ENCODE results near the gene CCDC141.
"Not testable (repeated sequence)": the region's sequence is repeated elsewhere in the genome, so short reads cannot be mapped to it uniquely, and the experiment has no call there.

CCDC141 gene

DNA sequence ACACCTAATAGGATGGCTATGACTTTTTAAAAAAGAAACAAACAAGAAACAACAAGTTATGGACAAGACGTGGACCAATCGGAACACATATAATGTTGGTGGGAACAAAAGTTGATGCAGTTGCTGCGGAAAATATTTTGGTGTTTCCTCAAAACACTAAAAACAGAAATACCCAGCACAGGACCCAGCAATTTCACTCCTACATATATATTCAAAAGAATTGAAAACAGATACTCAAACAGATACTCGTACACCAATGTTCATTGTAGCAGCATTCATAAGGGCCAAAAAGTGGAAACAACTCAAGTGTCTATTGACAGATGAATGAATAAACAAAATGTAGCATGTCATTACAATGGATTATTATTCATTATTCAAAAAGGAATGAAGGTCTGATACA, 12.1 kb downstream of the CCDC141 start:
- DNase-seq, result no peak

DNA sequence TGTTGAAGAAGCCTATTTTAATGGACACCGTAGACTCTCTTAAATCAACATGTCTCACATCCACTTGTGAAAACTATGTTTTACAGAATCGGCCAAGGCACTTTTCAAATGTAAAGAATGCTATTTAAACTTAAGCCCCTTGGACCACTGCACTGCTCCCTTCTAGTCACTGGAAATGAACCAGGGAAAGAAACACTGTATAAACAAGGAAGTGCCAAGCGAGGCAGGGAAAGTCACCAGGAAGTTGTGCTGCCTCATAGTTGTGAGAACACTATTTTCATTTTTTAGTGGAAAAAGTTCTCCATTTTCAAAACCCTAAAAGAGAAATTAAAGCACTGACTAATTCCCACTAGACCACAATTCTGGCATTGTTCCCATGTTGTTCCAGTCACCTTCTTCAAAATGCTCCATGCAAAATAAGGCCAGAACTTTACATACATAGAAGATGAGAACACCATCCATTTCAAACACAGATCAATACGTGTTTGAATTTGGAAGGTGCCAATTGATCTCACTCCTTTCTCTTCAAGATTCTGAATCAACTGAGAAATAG, 13.5 kb downstream of the CCDC141 start:
- DNase-seq, result no peak

DNA sequence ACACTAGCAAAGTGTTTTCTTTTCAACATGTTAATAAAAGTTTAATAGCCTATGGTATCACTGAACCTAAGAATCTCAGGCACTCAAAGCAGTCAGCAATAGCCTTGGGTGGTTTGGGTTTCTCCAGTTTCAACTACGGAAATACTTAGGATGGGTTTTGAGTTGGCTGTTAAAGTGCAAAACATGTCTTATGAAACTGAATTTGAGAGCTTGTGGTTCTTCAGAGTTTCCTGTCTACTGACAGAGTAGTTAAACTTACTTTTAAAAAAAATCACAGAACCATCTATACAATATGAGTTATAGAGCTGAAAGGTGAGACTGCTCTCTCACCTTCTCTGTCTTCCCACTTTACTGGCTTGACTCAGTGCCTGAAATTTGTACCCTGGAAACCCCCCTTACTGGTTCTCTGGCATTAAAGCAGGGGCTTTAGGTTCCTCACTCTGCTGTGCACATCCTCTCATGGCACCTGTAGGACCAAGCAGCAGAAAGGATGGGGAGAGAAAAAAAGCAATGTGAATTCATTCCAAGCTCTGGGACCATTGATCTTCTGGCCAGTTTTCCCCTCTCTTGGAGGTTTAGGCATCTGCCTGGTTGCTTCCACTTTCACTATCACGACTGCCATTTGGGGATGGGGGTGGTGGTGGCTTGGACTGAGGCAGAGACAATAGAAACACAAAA, 18.1 kb downstream of the CCDC141 start:
- peak in 1 of 2 donors; percentile 50 for DNase-seq

DNA sequence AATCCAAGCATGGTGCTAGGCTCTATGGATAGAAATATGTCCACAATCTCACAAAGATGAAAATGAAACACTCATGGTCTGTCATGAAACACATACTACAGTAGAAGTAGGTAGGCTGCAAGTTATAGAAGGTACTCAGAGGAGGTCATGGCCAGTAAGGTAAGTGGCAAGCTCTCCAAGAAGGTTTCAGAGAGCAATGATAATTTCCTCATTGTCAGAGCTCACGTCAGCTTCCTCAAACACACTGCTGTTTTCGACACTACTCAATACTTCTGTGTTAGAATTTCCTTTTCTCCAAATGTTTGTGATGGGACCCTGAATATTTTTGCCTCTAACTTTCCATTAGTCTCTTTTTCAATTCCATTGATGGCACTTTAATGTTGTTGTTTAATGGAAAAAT, 25.5 kb downstream of the CCDC141 start:
- no peak for DNase-seq

DNA sequence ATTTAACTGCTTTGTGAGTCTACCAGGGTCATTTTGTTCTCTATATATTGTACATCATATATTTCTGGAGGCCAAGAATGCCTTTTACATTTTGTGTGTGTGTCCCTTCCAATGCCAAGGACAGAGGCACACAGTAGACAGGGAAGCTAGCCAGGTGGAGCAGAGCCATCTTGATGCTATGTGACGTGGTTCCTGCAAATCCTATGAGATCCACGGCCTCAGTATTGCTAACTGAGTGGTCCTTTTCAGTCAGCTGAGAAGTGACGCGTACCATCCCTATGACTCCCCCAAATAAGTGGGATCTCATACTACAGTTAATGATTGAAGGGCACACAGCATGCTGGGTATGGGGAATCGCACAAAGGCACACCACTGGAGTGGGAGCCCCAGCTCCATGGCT, 27.3 kb downstream of the CCDC141 start:
- no peak for DNase-seq

DNA sequence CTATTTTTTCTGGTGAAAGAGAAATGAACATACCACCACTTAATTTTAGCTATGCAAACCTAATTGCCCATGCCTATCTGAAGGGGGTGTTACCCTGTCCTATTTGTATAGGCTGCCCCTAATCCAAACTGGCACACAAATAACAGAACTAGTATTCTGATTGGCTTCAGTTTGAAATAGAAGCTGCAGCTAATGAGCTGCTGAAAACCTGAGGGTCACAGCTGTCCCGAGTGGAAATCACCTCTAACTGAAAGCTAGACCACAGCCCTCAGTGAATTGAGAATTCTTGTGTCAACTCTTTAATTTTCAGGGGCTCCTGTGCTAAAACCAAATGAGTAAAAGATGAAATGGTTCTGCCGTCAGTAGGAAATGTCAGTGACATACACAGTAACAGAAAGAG, 28.7 kb downstream of the CCDC141 start:
- no peak for DNase-seq

DNA sequence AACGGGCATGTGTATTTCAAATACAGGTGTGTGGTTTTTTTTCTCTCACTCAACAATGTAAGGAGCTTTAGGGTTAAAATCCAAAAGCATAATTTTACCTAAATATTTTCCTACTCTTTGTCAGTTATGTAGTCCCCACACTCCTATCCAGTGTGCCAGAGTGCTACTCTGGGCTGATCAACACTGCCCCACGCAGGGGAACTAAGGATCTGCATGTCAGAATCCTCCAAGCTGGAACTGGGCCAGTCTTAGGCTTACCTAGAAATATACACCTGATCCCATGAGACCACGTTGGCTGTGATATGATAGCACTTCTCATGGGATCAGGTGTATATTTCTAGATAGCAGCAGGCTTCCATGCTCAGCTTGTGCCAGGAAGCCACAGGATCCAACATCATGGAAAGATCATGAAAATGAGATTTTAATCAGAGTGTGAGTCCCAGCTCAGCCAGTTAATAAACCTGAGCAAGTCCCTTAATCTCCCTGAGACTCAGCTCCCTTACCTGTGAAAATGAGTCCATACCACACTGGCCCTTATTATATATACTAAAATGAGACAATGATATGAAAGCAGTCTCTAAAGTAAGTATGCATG, 29.7 kb downstream of the CCDC141 start:
- DNase-seq, result peak; percentile 23 to 37

DNA sequence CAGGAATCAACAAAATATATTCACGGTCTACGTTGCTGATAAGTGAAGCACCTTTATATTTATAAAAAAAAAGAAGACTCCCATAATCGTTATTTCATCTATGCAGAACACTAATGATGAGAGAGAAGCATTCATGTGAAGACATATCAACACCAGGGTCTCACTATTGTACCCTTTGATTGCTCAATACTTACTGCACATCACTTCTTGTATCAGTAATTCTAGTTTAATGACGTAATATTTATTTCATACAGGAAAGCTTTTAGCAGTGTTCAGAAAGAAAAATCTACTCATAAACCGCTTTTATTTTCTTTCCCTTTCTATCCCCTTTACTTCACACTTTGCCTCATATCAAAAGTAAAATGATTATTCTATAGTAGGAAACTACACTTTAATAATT, 30.7 kb downstream of the CCDC141 start:
- no peak for DNase-seq

DNA sequence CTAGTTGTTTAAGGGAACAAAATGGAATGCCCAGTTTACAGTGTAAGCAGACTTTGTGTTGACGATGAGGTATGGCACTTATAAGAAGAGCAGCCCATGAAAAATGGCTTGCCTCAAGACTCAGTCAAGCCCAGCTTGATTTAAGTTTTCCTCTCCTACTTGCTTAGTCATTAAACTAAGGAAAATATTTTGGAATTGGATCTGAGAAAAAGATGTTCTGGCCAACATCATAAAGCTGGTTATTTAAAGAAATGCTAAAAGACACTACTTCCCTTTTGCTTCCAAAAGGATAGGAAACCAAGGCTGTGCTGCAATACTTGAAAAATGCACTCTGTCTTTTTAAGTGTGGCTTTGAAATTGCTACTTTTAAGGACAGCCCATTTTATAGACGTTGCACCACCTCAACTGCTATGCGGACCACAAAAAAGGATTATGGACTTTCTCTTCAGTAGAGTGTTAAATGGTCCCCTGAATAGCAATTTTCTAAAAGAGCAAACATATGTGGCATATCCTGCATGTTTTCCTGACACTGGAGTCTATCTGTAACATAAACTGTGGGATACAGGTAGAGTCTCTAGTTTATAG, 32.1 kb downstream of the CCDC141 start:
- DNase-seq, result no peak

DNA sequence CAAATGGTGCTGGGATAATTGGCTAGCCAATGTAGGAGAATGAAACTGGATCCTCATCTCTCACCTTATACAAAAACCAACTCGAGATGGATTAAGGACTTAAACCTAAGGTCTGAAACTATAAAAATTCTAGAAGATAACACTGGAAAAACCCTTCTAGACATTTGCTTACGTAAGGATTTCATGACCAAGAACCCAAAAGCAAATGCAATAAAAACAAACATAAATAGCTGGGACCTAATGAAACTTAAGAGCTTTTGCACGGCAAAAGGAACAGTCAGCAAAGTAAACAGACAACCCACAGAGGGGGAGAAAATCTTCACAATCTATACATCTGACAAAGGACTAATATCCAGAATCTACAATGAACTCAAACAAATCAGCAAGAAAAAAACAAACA, 35.7 kb downstream of the CCDC141 start:
- not testable (repeated sequence) for DNase-seq

DNA sequence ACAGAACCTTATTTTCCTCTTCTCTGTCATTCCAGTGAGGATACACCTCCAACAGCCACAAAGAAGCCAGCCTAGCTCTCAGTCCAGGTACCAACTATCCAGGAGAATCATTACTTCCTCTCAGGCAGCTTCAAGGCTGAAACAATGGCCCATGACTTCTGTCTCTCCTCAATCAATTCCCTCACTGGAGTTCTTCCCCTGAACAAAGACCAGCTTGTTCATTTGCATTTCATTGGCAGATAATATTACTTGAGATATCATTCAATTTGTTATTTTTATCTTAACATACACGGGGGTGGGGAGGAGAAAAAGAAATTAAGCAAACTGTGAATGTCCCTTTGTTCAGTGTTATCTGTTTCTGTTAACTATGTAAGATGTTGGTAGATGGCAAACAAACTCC, 44.0 kb downstream of the CCDC141 start:
- DNase-seq, result no peak

DNA sequence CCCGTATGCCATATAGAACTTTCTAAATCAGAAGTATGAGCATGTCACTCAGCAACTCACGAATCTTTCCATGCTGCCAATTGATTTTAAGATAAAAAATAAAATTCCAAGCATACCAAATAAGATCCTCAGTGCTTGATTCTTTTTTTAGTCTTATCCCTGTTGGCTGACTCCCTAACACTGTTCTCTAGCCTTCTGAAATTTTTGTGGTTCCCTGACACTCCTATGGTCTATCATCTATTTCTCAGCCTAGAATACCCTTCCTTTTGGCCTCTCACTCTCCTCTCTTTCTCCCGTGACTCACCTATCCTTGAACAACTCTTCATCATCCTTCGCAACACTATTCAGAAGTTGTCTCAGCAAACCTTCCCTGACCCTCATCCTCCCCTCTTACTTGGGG, 50.5 kb downstream of the CCDC141 start:
- DNase-seq, result no peak

DNA sequence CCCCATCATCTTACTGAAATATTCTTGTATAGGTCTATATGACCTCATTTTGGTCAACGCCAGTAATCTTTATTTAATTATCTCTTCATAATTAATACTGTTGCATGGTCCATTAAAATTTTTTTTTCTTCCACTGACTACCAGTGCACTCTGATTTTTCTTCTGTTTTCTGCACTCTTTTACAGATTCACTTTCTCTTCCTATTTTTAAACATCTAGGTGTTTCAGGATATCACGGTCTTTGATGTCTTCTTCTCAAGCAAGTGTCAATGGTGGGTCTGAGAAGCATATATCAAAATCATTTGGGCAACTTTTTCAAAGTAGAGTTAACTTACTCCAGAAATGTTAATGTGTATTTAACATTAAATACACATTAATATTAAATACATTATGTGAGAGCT, 51.4 kb downstream of the CCDC141 start:
- no peak for DNase-seq

DNA sequence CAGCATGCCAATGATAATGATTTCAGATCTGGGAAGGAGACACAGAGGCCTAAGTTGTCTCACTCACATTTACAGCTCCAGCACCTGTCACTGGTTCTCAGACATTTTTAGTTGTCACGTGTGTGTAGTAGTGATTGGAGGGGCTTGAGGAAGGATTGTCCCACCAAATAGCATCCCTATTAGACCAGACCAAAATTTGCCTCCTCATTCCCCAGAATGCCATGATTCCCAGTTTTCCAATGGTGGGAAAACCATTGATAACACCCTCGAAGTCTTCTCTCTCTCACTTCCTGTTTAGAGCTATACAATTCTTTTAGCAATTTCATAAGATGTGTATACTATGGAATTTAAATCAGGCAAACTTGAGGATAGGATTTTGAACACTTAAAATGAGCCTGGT, 52.5 kb downstream of the CCDC141 start:
- no peak for DNase-seq

DNA sequence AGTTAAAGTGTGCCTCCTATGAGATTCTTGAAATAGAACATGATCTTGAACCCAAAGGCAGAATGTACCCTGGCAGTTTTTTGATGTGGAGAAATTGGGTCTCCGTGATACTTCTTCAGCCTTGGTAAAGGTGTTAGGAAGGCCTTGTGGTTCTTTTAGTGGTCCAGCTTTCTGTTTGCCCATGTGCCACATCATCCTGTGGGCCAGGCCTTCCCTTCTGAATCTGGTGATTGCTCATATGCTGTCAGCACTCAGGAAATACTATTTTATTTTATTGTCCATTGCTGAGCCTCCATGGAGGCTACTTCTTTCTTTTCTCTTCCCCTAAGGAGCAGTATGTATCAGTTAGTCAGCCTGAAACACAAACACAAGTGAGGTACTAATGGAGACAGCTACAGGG, 52.9 kb downstream of the CCDC141 start:
- DNase-seq, result no peak

DNA sequence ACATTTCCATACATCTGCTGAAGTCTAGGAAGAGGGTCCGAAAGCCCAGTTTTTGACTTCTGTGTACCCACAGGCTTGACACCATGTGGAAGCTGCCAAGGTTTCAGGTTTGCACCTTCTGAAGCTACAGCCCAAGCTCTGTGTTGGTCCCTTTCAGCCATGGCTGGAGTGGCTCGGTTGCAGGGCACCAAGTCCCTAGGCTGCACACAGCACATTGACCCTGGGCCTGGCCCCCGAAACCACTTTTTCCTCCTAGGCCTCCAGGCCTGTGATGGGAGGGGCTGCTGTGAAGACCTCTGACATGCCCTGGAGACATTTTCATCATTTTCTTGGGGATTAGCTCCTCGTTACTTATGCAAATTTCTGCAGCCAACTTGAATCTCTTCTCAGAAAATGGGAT, 55.7 kb downstream of the CCDC141 start:
- DNase-seq, result no peak

DNA sequence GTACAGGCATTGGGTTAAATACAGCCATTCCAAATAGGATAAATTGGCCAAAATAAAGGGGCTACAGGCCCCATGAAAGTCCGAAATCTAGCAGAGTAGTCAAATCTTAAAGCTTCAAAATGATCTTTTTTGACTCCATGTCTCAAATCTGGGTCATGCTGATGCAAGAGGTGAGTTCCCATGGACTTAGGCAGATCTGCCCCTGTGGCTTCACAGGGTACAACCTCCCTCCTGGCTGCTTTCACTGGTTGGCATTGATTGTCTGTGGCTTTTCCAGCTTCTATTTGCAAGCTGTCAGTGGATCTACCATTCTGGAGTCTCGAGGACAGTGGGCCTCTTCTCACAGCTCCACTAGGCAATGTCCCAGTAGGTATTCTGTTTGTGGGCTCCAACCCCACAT, 56.1 kb downstream of the CCDC141 start:
- no peak for DNase-seq

DNA sequence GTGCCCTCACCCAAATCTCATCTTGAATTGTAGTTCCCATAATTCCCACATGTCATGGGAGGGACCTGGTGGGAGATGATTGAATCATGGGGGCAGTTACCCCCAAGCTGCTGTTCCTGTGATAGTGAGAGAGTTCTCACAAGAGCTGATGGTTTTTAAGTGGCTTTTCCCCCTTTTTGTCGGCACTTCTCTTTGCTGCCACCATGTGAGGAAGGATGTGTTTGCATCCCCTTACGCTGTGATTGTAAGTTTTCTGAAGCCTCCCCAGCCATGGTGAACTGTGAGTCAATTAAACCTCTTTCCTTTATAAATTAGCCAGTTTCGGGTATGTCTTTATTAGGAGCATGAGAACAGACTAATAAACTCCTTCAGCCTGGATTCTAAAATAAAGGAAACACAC, 57.2 kb downstream of the CCDC141 start:
- not testable (repeated sequence) for DNase-seq

DNA sequence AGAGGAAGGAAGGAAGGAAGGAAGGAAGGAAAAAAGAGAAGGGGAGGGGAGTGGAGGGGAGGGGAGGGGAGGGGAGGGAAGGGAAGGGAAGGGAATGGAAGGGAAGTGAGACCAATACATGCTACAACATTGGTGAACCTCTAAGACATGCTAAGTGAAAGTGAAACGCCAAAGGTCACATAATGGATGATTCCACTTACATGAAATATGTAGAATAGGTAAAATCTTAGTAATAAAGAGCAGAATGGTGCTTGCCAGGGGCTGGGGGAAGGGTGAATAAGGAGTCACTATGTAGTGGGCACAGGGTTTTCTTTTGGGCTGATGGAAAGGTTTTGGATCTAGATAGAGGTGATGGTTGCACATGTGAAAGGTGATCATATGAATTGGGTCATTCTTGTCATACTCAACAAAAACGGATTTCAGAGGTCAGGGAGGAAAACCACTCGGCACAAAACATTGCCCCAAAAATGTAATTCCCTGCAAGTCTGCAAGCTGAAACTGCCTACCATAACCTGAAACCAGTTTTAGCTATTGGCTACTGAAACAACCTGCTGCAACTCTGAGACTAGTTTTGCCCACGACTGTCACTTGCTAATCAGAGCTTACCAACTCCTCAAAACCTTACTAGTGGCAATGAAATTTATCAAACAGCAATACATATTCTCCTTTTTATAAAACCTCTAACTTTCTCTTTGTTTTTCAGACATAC, 59.2 kb downstream of the CCDC141 start:
- DNase-seq, result no peak

DNA sequence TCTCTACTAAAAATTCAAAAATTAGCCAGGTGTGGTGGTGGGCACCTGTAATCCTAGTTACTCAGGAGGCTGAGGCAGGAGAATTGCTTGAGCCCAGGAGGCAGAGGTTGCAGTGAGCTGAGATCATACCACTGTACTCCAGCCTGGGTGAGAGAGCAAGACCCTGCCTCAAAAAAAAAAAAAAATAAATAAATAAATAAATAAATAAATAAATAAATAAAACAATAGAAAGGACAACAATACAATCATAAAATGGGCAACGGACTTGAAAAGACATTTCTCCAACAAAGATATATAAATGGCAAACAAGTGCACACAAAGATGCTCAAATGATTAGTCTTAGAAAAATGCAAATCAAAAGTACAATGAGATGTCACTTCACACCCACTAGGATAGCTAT, 60.5 kb downstream of the CCDC141 start:
- DNase-seq, result not testable (repeated sequence)

DNA sequence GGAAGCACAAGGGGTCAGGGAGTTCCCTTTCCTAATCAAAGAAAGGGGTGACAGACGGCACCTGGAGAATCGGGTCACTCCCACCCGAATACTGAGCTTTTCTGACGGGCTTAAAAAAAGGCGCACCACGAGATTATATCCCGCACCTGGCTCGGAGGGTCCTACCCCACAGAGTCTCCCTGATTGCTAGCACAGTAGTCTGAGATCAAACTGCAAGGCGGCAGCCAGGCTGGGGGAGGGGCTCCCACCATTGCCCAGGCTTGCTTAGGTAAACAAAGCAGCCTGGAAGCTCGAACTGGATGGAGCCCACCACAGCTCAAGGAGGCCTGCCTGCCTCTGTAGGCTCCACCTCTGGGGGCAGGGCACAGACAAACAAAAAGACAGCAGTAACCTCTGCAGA, 67.3 kb downstream of the CCDC141 start:
- not testable (repeated sequence) for DNase-seq

DNA sequence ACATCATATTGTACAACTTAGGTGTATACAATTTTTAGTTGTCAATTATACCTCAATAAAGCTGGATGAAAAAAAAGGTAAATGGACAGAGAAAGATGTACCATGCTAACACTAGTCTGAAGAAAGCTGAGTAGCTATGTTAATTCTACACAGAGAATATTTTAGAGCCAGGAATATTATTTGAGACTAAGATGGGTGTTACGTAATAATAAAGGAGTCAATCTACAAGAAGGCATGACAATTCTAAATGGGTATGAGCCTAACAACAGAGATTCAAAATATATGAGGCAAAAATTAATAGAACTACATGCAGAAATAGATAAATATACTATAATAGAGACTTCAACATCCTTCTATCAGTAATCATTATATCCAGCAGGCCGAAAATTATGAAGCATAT, 69.1 kb downstream of the CCDC141 start:
- no peak for DNase-seq

DNA sequence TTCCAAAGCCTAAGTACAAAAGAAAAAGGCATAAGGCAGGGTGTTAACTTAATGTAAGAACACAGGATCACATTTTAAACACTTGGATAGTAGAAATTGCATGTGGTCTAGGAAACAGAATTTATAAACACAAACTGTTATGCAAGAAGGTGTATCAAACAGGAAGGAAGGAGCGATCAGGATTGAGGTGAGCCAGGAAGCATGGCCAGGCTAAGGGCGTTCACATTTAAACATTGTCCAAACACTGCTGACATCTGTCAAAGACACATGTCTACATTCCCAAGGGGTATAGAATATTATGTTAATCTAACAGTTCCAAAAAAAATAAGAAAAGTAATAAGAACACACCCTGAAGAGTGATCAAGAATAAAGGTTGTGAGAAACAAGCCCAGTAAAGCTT, 71.3 kb downstream of the CCDC141 start:
- DNase-seq, result no peak

DNA sequence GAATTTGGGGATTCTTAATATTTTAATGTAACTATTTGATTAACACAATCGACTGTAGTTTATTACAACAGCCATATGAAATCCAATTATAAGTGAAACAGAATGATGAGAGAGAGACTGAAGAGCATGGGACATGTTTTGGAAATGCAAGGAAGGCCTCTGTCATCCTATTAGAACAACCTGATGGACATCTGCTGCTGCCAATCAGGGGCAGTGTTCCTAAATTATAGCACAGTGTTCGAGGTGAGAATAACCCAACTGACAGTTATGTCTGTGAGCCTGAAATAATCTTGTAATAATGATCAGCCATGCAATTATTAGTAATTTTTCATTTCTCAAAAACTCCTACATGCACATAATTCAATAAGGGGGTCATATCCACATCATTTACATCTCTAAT, 73.6 kb downstream of the CCDC141 start:
- no peak for DNase-seq
